ENCODE results near the gene NME3.
"Not testable (repeated sequence)": the region's sequence is repeated elsewhere in the genome, so short reads cannot be mapped to it uniquely, and the experiment has no call there.

NME3 gene

DNA sequence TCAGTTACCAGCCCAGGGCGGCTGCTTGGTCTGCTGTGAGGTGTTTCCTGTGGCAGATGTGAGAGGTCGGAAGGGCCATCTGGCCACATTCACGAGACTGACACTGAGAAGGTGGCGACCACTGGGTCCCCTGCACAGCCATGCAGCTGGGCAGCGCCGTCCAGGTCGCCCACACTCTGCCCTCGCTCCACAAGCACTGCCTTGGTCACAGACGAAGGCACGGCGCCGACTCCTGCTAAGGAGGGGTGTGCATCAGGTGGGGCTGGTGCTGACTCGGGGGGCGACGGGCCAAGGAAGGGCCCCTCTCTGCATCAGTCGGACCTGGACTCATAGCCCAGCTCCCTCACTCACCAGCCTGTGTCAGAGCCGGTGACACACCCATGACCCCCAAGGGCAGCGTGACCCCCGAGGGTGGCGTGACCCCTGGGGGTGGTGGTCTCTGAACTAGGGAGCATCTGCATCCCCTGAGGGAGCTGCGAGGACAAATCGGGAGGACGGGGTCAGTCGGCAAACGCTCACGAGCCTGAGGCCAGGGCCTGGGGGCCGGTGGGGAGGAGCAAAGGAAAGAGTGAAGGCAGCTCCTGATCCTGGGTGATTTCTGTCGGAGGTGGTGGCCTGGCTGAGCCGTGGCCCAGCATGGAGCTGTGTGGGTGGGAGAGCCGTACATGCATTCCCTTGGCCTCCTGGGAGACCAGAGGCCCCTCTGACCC, 30.4 kb downstream of the NME3 start:
- no peak overlapping the region for H3K4me3 ChIP-seq (ENCODE audit: low read depth, low read length)
- no peak for TF ChIP-seq CTCF (IDR thresholded peaks at IDR 0.05; ENCODE audit: borderline replicate concordance, insufficient read depth, low read depth, low read length)

DNA sequence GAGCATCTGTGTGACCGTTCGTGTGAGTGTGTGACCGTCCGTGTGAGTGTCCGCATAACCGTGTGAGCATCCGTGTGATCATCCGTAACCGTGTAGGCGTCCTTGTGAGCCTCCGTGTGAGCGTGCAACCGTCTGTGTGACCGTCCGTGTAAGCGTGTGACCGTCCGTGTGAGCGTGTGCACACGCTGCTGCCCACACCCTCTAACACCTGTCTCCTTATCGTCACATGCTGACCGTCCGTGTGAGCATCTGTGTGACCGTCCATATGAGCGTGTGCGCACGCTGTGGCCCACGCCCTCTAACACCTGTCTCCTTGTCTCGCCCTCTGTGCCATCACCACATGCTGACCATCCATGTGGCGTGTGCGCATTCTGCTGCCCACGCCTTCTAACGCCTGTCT, 31.1 kb downstream of the NME3 start:
- no peak overlapping the region for H3K4me3 ChIP-seq (ENCODE audit: low read depth, low read length)
- no peak for TF ChIP-seq CTCF (IDR thresholded peaks at IDR 0.05; ENCODE audit: borderline replicate concordance, insufficient read depth, low read depth, low read length)

DNA sequence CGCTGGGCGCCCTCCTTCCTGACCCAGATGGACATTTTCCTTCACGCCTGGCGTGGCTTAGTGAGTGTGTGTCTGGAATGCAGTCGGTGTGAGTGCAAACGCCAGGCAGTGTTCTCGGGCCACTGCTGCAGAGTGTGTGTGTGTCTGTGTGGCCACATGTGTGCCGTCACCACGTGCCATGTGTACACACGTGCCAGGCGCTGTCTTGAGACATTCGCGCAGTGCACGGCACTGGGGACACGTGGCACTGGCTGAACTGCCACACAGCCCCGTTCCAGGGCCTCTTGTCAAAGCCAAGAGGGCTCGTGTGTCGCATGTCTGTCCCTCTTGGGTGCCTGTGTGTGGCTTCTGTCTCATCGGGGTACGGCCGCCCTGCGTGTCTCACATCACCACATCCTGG, 36.5 kb downstream of the NME3 start:
- no peak for TF ChIP-seq CTCF (IDR thresholded peaks at IDR 0.05; ENCODE audit: borderline replicate concordance, insufficient read depth, low read depth, low read length)
- no peak overlapping the region for H3K4me3 ChIP-seq (ENCODE audit: low read depth, low read length)

DNA sequence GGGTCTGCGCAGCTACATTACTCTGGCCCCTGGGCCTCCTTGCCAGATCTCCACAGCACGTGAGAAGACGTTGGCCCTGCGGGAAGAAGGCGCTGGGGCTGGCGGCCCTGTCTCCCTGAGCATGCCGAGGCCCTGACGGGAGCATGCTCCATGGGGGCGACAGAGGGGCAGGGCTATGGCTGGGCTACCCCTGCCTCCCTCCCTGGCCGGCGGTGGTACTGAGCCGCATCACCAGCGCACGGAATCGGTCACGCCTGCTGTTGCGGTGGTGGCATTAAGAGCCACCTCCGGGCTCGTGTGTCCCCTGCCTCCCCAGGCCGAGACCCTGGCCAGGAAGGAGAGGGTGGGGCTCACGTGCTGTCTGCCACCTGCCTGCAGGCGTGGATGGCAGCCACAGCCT, 37.2 kb downstream of the NME3 start:
- no peak for TF ChIP-seq CTCF (IDR thresholded peaks at IDR 0.05; ENCODE audit: borderline replicate concordance, insufficient read depth, low read depth, low read length)
- no peak overlapping the region for H3K4me3 ChIP-seq (ENCODE audit: low read depth, low read length)

GRCh38 chr16:1732551-1732987, 38.8 kb downstream of the NME3 start:
- not testable (repeated sequence) for H3K4me3 ChIP-seq (ENCODE audit: low read depth, low read length)

GRCh38 chr16:1732071-1732470, 39.3 kb downstream of the NME3 start:
- no peak for TF ChIP-seq CTCF (IDR thresholded peaks at IDR 0.05; ENCODE audit: borderline replicate concordance, insufficient read depth, low read depth, low read length)

DNA sequence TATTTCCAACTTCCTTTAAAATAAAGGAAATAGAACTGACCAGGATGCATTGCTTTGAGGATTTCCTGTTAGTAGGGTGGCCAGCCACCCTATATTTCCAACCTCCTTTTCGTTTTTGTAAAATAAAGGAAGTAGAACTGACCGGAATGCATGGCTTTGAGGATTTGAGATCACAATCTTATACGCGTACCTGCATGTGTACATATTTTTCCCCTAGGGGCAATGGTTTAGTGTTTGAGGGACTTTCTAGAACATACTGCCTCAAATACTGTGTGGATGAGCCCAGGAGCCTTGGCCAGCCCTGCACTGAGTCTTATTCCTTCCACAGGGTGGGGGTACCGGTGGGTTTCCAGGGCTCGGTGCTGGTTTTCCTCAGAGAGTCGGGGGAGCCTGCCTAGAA, 39.7 kb downstream of the NME3 start:
- no peak overlapping the region for H3K4me3 ChIP-seq (ENCODE audit: low read depth, low read length)
- no peak for TF ChIP-seq CTCF (IDR thresholded peaks at IDR 0.05; ENCODE audit: borderline replicate concordance, insufficient read depth, low read depth, low read length)

More at GRCh38 chr16:1732071-1732470, 39.3 kb downstream of the NME3 start:
- H3K4me3 ChIP-seq (ENCODE audit: low read depth, low read length) = no peak overlapping the region

Data from GM12875 (cell line).